GM21381 (cell line): ENCODE data around the gene SLC25A41.

Experiments
- ATAC-seq: cut with Tn5 transposase; IDR thresholded peaks from one replicate; pipeline ENCODE4 v1.9.1; 2021; ENCODE audit warnings: mild to moderate bottlenecking, moderate library complexity; ENCODE audit not compliant: unreplicated experiment

Gene SLC25A41

GRCh38 chr19:6376512-6377190, 56.9 kb downstream of the SLC25A41 start:
- no peak for ATAC-seq
